Right atrium auricular region (tissue), 2 donors: Measurements from ENCODE around the gene LAMA2. TPM values are rescaled to one million over a fixed set of nuclear protein-coding genes. Genes with fewer than 3 reads are reported as not detected.

Experiments
- DNase-seq: peaks from one replicate; pipeline ENCODE4 v3.0.0-alpha.2; 2019; ENCODE audit warnings: low spot score
- H3K27ac ChIP-seq, 2 donors: fragments of 200-600 bp; sonication (generic); 1 replicate in 1 of 2; 2 replicates in 1 of 2; pipeline ENCODE4 v1.5.1; 2016 to 2019
- H3K27me3 ChIP-seq, 2 donors: fragments of 200-600 bp; sonication (generic); one replicate each; pipeline versions ENCODE4 v1.5.1 to v1.6.0; 2017 to 2019
- H3K36me3 ChIP-seq: fragments of 200-600 bp; sonication (generic); one replicate; pipeline ENCODE4 v1.5.1; 2016
- H3K4me1 ChIP-seq, 2 donors: fragments of 200-600 bp; sonication (generic); one replicate each; pipeline versions ENCODE4 v1.5.1 to v1.6.0; 2017 to 2019
- H3K4me3 ChIP-seq, 2 donors: fragments of 200-600 bp; sonication (generic); 1 replicate in 1 of 2; 2 replicates in 1 of 2; pipeline ENCODE4 v1.5.1; 2017 to 2019; ENCODE audit warnings: mild to moderate bottlenecking in 1 of 2, moderate library complexity in 1 of 2
- H3K9me3 ChIP-seq, 2 donors: fragments of 200-600 bp; sonication (generic); one replicate each; pipeline ENCODE4 v1.5.1; 2019
- total RNA-seq, 2 donors: library from RNA; depleted of rRNA; stranded (reverse); fragments of >200 nt; gene quantifications; one replicate each; pipeline ENCODE4 v1.1.0, GENCODE V29; 2016
- TF ChIP-seq, protein P1 (sequence below), 2 donors: fragments of 200-600 bp; sonication (generic); IDR thresholded peaks; one replicate each; pipeline ENCODE4 v1.5.1; 2019; ENCODE audit warnings: antibody characterized with exemption in 2 of 2

Gene LAMA2
- total RNA-seq, 2 donors from 2014 or later = 150 to 166 TPM

- Histone ChIP-seq H3K4me3 (no peak overlapping the region), H3K36me3 (no peaks in the 10 kb centered on the region), H3K4me1 (no peaks in the 10 kb centered on the region), H3K9me3 (peaks cover 0 to 17% of the 10 kb centered on the region in 2 donors), H3K27ac (no peak overlapping the region), H3K27me3 (no peaks in the 10 kb centered on the region)
- TF ChIP-seq, protein P1, sequence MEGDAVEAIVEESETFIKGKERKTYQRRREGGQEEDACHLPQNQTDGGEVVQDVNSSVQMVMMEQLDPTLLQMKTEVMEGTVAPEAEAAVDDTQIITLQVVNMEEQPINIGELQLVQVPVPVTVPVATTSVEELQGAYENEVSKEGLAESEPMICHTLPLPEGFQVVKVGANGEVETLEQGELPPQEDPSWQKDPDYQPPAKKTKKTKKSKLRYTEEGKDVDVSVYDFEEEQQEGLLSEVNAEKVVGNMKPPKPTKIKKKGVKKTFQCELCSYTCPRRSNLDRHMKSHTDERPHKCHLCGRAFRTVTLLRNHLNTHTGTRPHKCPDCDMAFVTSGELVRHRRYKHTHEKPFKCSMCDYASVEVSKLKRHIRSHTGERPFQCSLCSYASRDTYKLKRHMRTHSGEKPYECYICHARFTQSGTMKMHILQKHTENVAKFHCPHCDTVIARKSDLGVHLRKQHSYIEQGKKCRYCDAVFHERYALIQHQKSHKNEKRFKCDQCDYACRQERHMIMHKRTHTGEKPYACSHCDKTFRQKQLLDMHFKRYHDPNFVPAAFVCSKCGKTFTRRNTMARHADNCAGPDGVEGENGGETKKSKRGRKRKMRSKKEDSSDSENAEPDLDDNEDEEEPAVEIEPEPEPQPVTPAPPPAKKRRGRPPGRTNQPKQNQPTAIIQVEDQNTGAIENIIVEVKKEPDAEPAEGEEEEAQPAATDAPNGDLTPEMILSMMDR (IDR thresholded peaks at IDR 0.05) = no peak
- DNase-seq = no peak
These were observed 19.0 kb upstream of the LAMA2 start for GRCh38 chr6:128863983-128864382.

DNA sequence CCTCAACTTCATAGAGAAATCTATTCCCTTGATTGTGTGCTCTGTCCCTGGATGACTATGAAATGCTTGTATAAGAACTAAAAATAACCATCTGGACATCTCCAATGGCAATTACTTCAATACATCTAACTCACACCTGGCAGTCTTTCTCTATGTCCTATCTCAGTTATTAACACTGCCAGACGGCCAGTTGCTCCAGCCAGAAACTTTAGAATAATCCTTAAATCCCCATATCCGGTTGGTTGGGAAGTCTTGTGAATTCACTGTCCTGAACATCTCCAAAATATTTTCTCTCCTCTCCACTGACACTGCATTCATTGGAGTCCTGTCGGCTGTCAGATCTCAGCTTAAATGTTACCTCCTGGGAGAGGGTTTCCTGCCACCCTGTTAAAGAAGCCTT is 12.2 kb upstream of the LAMA2 start:
- Histone ChIP-seq H3K27me3 (no peaks in the 10 kb centered on the region), H3K4me1 (no peaks in the 10 kb centered on the region), H3K27ac (no peak overlapping the region), H3K9me3 (no peaks in the 10 kb centered on the region), H3K36me3 (no peaks in the 10 kb centered on the region), H3K4me3 (no peak overlapping the region)
- TF ChIP-seq, protein P1 (IDR thresholded peaks at IDR 0.05) = no peak
- DNase-seq = no peak

DNA sequence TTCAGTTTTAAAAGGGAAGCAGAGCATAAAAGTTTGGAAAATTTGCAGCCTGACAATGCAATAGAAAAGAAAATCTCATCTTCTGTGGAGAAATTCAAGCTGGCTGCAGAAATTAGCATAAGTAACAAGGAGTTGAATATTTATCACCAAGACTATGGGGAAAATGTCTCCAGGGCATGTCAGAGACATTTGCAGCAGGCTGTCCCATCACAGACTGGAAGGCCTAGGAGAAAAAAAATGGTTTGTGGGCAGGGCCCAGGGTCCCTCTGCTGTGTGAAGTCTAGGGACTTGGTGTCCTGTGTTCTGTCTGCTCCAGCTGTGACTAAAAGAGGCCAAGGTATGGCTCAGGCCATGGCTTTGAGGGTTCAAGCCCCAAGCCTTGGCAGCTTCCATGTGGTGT is 8.1 kb upstream of the LAMA2 start:
- no peaks in the 10 kb centered on the region for H3K4me1 ChIP-seq
- H3K4me3 ChIP-seq = no peak overlapping the region
- H3K27ac ChIP-seq = no peak overlapping the region
- no peak for DNase-seq
- H3K36me3 ChIP-seq = no peaks in the 10 kb centered on the region
- TF ChIP-seq, protein P1 (IDR thresholded peaks at IDR 0.05) = no peak
- no peaks in the 10 kb centered on the region for H3K27me3 ChIP-seq
- H3K9me3 ChIP-seq = no peaks in the 10 kb centered on the region

- peak overlapping the region; percentile 84 to 87 for H3K27ac ChIP-seq
- TF ChIP-seq, protein P1 (IDR thresholded peaks at IDR 0.05) = no peak
- H3K4me3 ChIP-seq = peak overlapping the region; percentile 61 to 65
- no peaks in the 10 kb centered on the region for H3K27me3 ChIP-seq
- no peaks in the 10 kb centered on the region for H3K36me3 ChIP-seq
- H3K4me1 ChIP-seq = peaks cover 0 to 10% of the 10 kb centered on the region in 2 donors
- no peak for DNase-seq
- no peaks in the 10 kb centered on the region for H3K9me3 ChIP-seq
These were observed 378 bp upstream of the LAMA2 start for GRCh38 chr6:128882560-128882959.

DNA sequence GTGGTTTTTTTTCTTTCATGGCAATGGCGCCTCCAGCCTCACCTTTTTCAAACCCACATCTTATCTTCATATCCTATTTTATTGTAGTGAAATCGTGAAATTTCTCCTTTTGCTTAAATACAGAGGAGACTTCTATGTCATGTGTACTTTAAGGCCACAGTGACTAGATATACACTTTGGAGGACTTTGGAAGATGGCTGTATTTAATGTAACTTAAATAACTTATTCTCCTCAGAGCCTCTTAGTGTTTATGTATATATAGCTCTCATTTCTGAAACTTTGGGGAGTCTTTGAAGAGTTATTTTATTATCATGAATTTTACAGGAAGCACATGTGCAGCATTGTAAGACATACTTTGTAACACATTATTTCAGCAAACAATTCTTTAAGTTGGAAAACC is 968 bp downstream of the LAMA2 start:
- Histone ChIP-seq H3K9me3 (no peaks in the 10 kb centered on the region), H3K4me1 (peaks cover 0 to 10% of the 10 kb centered on the region in 2 donors), H3K27ac (peak overlapping the region; percentile 84 to 87), H3K4me3 (peak overlapping the region; percentile 61 to 65), H3K27me3 (no peaks in the 10 kb centered on the region), H3K36me3 (no peaks in the 10 kb centered on the region)
- TF ChIP-seq, protein P1 (IDR thresholded peaks at IDR 0.05) = no peak
- DNase-seq = no peak

DNA sequence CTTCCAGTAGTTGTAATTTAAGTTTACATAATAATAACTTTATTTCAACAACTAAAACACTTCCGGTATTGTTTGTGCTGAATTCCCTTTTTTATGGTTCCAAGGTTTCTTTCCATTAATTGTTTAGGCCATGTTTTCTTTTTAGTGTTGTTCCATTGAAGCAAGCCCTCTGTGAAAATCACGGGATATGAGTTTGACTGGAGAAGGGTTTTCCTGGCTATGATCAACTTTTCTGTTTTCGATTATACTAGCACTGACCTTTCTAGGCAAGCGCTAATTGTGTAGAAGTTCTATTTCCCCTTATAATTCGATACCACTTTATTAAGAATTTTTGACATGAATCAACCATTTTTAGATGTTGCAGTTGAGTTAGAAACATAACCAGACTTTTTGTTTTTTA is 2.4 kb downstream of the LAMA2 start:
- peaks cover 0 to 10% of the 10 kb centered on the region in 2 donors for H3K4me1 ChIP-seq
- TF ChIP-seq, protein P1 (IDR thresholded peaks at IDR 0.05) = no peak
- H3K27ac ChIP-seq = peak overlapping the region; percentile 84 to 87
- no peaks in the 10 kb centered on the region for H3K36me3 ChIP-seq
- DNase-seq = no peak
- H3K27me3 ChIP-seq = no peaks in the 10 kb centered on the region
- no peaks in the 10 kb centered on the region for H3K9me3 ChIP-seq
- H3K4me3 ChIP-seq = peak overlapping the region; percentile 61 to 65
